Common myeloid progenitor, CD34-positive (primary cell): Measurements from ENCODE around the gene SMKR1.

Experiments used
- CTCF ChIA-PET: fragments of 350-600 bp; sonication (Branson Sonifier 250); formaldehyde crosslinking; loops from one replicate; lab custom pipeline; 2021; ENCODE audit warnings: antibody characterized with exemption; lab: Charles Lee
- POLR2A ChIA-PET: fragments of 350-600 bp; sonication (Branson Sonifier 250); formaldehyde crosslinking; loops from one replicate; lab custom pipeline; 2021; ENCODE audit warnings: antibody characterized with exemption; lab: Charles Lee
- DNase-seq, 3 donors: peaks; one replicate each; pipeline versions ENCODE4 v3.0.0 to v3.0.0-alpha.2; 2013
- H3K27ac ChIP-seq, 2 experiments: 1 replicate in 1 of 2; 2 replicates in 1 of 2; pipeline ENCODE4 v1.7.0; 2013; ENCODE audit warnings: inconsistent platforms in 2 of 2, low read length in 2 of 2, mild to moderate bottlenecking in 2 of 2, low read depth in 1 of 2, moderate library complexity in 1 of 2; ENCODE audit not compliant: severe bottlenecking in 2 of 2, insufficient read depth in 1 of 2, poor library complexity in 1 of 2
- H3K27me3 ChIP-seq, 5 experiments: replicated peaks in 2 of 5; 1 replicate in 3 of 5; 2 replicates in 2 of 5; pipeline versions ENCODE4 v1.6.1 to v1.7.0; 2013; ENCODE audit warnings: low read length in 4 of 5, mild to moderate bottlenecking in 2 of 5, moderate library complexity in 2 of 5, inconsistent platforms in 1 of 5; ENCODE audit not compliant: insufficient read depth in 5 of 5, control insufficient read depth in 4 of 5
- H3K36me3 ChIP-seq, 4 experiments: 1 replicate in 2 of 4; 2 replicates in 2 of 4; pipeline versions ENCODE4 v1.6.1 to v1.7.0; 2013; ENCODE audit warnings: low read length in 3 of 4, control low read depth in 1 of 4, mild to moderate bottlenecking in 1 of 4; ENCODE audit not compliant: control insufficient read depth in 4 of 4, insufficient read depth in 4 of 4
- H3K4me1 ChIP-seq, 4 experiments: 1 replicate in 3 of 4; 2 replicates in 1 of 4; pipeline versions ENCODE4 v1.6.1 to v1.7.1; 2013; ENCODE audit warnings: low read length in 3 of 4, mild to moderate bottlenecking in 3 of 4, control low read depth in 1 of 4, inconsistent platforms in 1 of 4, moderate library complexity in 1 of 4; ENCODE audit not compliant: control insufficient read depth in 4 of 4, insufficient read depth in 4 of 4; ENCODE audit errors: control extremely low read depth in 1 of 4
- H3K4me3 ChIP-seq, 7 experiments: 1 replicate in 4 of 7; 2 replicates in 3 of 7; pipeline versions ENCODE4 v1.5.1 to v1.7.0; 2013; ENCODE audit warnings: mild to moderate bottlenecking in 7 of 7, low read length in 6 of 7, moderate library complexity in 6 of 7, inconsistent platforms in 2 of 7, low read depth in 2 of 7, control low read depth in 1 of 7; ENCODE audit not compliant: insufficient read depth in 4 of 7, control insufficient read depth in 1 of 7; ENCODE audit errors: extremely low read depth in 1 of 7
- H3K9me3 ChIP-seq, 5 experiments: 1 replicate in 4 of 5; 2 replicates in 1 of 5; pipeline versions ENCODE4 v1.6.1 to v1.7.1; 2013; ENCODE audit warnings: low read length in 4 of 5, mild to moderate bottlenecking in 2 of 5, inconsistent platforms in 1 of 5, low read depth in 1 of 5, moderate library complexity in 1 of 5; ENCODE audit not compliant: control insufficient read depth in 4 of 5, insufficient read depth in 2 of 5; ENCODE audit errors: control extremely low read depth in 1 of 5
- WGBS: methylation state at CpG from one replicate; pipeline ENCODE4 v1.1.5; 2013; ENCODE audit not compliant: insufficient coverage; 5-methylcytosine and 5-hydroxymethylcytosine counted together

The SMKR1 gene

GRCh38 chr7:129559564-129559963 lies 57.2 kb downstream of the SMKR1 start:
- POLR2A ChIA-PET: no interaction called here
- H3K27me3 ChIP-seq: peaks cover 0 to 1% (median 0%) of the 10 kb centered on the region in 5 experiments
- CTCF ChIA-PET: no interaction called here

DNA sequence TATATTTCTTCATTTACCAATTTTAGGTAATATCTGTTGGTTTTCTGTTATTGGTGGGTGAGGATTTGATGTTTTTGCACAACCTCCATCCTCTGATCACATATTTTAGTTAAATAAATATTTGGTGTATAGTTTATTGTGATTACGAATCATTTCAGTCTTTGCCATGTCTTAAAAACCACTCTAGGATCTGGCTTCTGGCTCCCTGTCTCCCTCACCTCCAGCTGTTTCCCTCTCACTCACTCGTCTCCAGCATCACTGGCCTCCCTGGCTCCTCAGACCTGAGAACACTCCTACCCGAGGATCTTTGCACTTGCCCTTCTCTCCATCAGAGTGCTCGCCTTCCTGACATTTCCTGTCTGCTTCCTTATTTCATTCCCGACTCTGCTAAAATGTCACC lies 58.5 kb downstream of the SMKR1 start:
- ChIA-PET CTCF (no interaction called here), POLR2A (no interaction called here)
- no peaks in the 10 kb centered on the region for H3K9me3 ChIP-seq
- DNase-seq: no peak
- 68% methylated on average over 3 of the region's 5 CpGs for WGBS
- peaks cover 0 to 2% (median 0%) of the 10 kb centered on the region in 5 experiments for H3K27me3 ChIP-seq
- no peak overlapping the region for H3K27ac ChIP-seq
- H3K36me3 ChIP-seq: no peaks in the 10 kb centered on the region
- no peak overlapping the region for H3K4me3 ChIP-seq
- peaks cover 0 to 5% (median 0%) of the 10 kb centered on the region in 4 experiments for H3K4me1 ChIP-seq

More at GRCh38 chr7:129559564-129559963, 57.2 kb downstream of the SMKR1 start:
- no peak for DNase-seq
- H3K4me1 ChIP-seq: peaks cover 0 to 5% (median 0%) of the 10 kb centered on the region in 4 experiments
- H3K36me3 ChIP-seq: no peaks in the 10 kb centered on the region
- WGBS: 96% methylated on average over 5 of the region's 8 CpGs
- H3K9me3 ChIP-seq: no peaks in the 10 kb centered on the region
- no peak overlapping the region for H3K4me3 ChIP-seq
- no peak overlapping the region for H3K27ac ChIP-seq

GRCh38 chr7:129561677-129562359 lies 59.5 kb downstream of the SMKR1 start:
- H3K4me3 ChIP-seq: no peak overlapping the region
- 100% methylated on average over 2 of the region's 12 CpGs for WGBS
- ChIA-PET CTCF (no interaction called here), POLR2A (no interaction called here)
- no peaks in the 10 kb centered on the region for H3K9me3 ChIP-seq
- H3K27ac ChIP-seq: no peak overlapping the region
- DNase-seq: no peak
- H3K4me1 ChIP-seq: peaks cover 0 to 7% (median 1%) of the 10 kb centered on the region in 4 experiments
- H3K27me3 ChIP-seq: peaks cover 0 to 2% (median 0%) of the 10 kb centered on the region in 5 experiments
- H3K36me3 ChIP-seq: no peaks in the 10 kb centered on the region
